ENCODE results near the gene WDR37. TPM values are rescaled to one million over a fixed set of nuclear protein-coding genes. Genes with fewer than 3 reads are reported as not detected.

WDR37 gene
- 10 to 100 TPM; 36.1 to 36.2 TPM for total RNA-seq

GRCh38 chr10:1056326-1057105 is at the start of gene WDR37:
Gene WDR37, plus strand, starts transcription at chr10:1056385. Its CDS starts 15,771 bp downstream, at chr10:1072156.

GRCh38 chr10:1025683-1026082 is 30.5 kb upstream of the WDR37 start, which contains the start of gene IDI2:
Gene IDI2, minus strand, starts transcription at chr10:1025859. Its CDS starts 1,136 bp downstream, at chr10:1024723.

GRCh38 chr10:1048732-1049424 is 7.3 kb upstream of the WDR37 start, which contains the start of gene IDI1:
Gene IDI1, minus strand, starts transcription at chr10:1049119. Its CDS starts 116 bp downstream, at chr10:1049003.

Other genes with a start within 250 kb of the WDR37 start
- gene LARP4B, start 124.7 kb upstream of the WDR37 start, total RNA-seq, result 10 to 100 TPM; 89.6 to 90.5 TPM
- 10 to 100 TPM; 47.5 to 49.7 TPM for gene GTPBP4, start 68.0 kb upstream of the WDR37 start, total RNA-seq
- not detected for gene IDI2, start 30.5 kb upstream of the WDR37 start, total RNA-seq
- gene IDI1, start 7.3 kb upstream of the WDR37 start, total RNA-seq, result 10 to 100 TPM; 77.9 to 83.0 TPM

Measured in activated naive CD4-positive, alpha-beta T cell treated with anti-CD3 and anti-CD28 coated beads, Interleukin-2, amount 10 ng/mL, durations not matched to agents 5 hours and 36 hours (primary cell).